ENCODE measurements around the gene XAF1.
"Not testable (repeated sequence)": the region's sequence is repeated elsewhere in the genome, so short reads cannot be mapped to it uniquely, and the experiment has no call there.

XAF1 gene

DNA sequence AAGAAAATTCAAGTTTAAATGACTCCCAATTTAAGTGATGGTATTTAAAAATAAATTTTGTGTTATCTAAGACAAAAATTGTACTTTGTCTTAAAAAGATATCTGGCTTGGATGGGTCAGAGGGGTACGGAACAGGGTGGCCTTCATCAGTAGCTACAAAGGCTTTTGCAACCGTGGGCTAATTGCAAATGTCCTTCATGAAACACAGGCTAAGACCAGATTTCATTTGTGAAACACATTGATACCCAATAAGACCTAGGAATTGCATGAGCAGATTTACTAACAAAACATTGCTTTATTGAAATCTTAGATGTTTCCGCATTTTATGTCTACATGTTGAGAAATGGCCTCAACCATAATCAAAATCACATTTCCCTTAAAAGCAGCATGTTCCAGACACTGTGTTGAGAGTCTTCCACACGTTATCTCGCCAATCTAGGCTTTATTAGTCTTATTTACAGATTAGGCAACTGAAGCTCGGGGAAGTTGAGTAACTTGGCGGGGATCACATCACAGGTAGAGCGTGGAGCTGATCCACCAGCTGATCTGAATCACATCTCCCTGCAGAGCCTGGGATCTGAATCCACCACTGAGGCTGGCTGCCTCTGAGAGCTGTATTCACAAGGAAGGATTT lies 42.0 kb downstream of the XAF1 start:
- DNase-seq (ENCODE audit: extremely low read depth in 1 of 2, low read depth in 1 of 2): no peak

DNA sequence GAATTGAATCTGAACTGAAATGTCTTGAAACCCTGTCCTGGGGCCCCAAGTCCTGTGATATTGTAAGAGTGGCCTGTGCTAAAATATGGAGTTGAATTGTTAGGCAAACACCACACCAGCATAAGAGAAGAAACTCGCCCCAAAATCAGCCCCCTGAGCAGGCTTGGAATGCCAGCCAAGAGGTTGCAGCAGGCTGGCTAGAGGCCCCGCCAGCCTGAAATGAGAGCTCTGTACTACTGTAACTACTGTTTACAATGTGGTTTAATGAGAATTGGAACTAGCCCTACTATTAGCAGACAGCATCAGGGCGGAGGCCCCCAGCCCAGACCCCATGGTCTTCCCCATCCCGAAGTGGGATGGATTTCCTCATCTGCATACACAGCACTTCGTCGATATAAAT lies 43.9 kb downstream of the XAF1 start:
- no peak for DNase-seq (ENCODE audit: extremely low read depth in 1 of 2, low read depth in 1 of 2)

DNA sequence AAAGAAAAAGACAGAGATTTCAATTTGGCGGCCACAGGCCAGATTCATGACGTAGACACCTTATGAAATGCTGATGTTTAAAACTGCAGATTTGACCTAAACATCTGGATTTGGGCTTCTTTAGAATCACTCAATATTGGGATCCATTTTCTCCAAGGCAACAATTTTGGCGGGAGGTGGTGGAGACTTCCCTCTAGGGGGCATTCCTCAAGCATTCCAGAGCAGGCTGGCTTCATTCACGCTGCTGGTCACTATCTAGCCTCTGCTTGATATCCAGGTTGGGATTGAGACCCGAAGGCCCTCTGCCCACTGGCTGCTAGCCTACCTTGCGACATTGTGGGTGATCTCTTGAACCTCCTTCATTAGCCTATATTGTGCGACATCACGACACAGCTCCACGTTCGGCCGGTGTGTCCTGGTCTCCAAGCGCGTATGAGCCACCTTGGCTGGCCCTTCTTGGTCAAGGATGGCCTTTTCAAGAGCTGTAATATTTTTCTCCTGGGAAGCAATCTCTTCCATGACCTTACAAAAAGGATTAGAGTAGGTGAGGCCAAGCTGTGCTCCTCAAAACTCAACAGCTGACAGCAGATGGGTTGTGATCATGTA lies 44.7 kb downstream of the XAF1 start:
- DNase-seq (ENCODE audit: extremely low read depth in 1 of 2, low read depth in 1 of 2): no peak

DNA sequence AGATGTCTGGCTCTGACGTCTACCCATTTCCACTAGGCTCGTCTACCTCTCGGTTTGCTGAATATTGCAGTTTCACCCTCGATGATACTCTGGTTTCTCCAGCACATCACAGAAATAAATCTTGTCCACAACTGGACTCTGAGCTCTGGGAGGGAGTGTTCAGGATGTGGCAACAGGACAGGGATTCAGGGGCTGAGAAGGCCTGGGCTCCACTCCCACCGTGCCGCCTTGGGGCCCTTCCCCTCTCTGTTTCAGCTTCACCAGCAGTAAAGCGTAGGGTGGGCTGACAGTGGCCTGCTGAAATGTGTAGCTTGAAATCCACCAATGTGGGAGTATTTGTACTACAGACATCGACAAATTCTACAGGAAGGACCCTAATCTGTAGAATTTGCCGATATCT lies 55.7 kb downstream of the XAF1 start:
- no peak for DNase-seq (ENCODE audit: extremely low read depth in 1 of 2, low read depth in 1 of 2)

DNA sequence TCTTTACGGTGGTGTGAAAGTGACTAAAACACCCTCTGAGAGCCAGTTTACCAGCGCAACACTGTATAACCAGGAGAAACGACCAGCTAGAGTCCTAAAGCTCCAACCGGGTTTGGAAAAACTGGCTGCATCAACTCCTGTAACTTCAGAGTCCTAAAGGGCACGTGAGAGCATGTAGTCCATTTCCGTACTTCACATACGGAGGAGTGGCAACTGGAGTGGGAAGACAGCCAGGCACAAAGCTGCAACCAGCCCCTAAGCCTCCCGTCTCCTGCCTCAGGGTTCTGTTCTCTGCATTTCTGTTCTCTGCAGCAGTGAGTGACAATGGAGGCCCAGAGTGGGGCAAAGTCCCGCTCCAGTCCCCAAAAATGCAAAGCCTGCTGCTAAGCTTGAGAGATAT lies 56.4 kb downstream of the XAF1 start:
- no peak for DNase-seq (ENCODE audit: extremely low read depth in 1 of 2, low read depth in 1 of 2)

DNA sequence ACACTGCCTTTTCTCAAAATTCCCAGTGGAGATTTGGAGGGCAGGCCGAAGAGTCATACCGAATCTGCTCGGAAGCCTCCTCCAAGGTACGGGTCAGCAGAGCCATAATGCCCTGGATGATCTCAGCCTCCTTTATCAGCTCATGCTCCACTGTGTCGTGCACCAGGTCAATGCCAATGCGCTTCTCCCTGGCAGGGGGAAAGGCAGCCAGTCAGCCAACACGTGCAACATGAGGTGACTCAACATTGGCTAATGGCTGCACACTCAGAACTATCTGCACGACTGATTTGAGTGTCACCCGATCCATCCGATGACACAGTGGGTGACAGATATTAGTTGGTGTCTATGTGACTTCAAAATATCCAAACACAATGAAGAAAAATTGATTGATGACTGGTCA lies 59.9 kb downstream of the XAF1 start:
- no peak for DNase-seq (ENCODE audit: extremely low read depth in 1 of 2, low read depth in 1 of 2)

DNA sequence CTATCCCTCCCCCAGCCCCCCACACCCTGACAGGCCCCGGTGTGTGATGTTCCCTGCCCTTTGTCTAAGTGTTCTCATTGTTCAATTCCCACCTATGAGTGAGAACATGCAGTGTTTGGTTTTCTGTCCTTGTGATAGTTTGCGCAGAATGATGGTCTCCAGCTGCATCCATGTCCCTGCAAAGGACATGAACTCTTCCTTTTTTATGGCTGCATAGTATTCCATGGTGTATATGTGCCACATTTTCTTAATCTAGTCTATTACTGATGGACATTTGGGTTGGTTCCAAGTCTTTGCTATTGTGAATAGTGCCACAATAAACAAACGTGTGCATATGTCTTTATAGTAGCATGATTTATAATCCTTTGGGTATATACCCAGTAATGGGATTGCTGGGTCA lies 60.5 kb downstream of the XAF1 start:
- DNase-seq (ENCODE audit: extremely low read depth in 1 of 2, low read depth in 1 of 2): not testable (repeated sequence)

DNA sequence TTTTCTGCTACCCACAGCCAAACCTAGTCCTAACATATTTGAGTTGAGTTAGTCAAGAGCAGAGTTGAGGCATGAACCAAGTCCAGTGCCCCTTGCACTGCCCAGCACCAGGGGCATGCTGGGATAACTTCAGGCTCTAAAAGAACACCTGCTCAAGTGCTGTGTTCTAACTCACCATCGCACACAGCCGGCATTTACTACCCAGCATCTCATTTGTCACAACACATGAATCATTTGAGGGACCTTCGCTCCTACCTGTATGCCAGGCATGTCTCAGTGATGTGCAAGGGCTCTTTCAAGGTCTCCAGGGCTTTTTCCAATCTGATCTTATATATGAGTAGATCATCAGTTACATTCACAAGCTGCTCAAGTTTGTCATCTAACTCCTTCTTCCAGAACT lies 63.1 kb downstream of the XAF1 start:
- DNase-seq (ENCODE audit: extremely low read depth in 1 of 2, low read depth in 1 of 2): no peak

DNA sequence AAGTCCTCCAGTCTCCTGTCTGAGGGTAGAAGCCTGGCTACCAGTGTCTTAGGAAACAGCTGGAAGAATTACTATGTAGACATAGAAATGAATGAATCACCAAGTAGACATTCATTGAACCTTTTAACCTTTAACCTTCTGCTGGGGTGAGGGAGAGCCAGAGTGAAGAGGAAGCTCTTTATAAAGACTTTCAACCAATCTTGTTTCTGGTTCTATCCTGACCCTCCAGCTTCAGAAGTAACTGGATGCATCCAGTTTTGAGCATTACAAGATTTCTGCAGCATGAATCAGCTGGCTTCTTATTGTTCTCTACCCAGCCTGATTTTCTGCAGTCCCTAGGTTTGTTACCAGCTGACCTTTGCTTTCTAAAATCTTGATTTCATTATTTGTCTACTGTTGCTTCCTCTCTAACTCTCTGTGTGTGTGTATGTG lies 67.2 kb downstream of the XAF1 start:
- no peak for DNase-seq (ENCODE audit: extremely low read depth in 1 of 2, low read depth in 1 of 2)

Measured in stimulated activated CD8-positive, alpha-beta memory T cell treated with anti-CD3 and anti-CD28 coated beads, Interleukin-7, amount 100 ng/mL, for 48 hours (primary cell).